Transverse colon (tissue), 4 donors: ENCODE results near the gene PSMD5.

Experiments used
- EP300 ChIP-seq: sonication (generic); formaldehyde crosslinking; IDR thresholded peaks from one replicate; pipeline ENCODE4 v1.6.1; 2017; ENCODE audit warnings: antibody characterized with exemption, low read depth
- POLR2A ChIP-seq: fragments of 450-650 bp; IDR thresholded peaks from one replicate; pipeline ENCODE4 v1.6.1; 2016; ENCODE audit warnings: antibody characterized with exemption, mild to moderate bottlenecking, moderate library complexity
- POLR2AphosphoS5 ChIP-seq, 3 donors: sonication (generic); formaldehyde crosslinking; IDR thresholded peaks; one replicate each; pipeline ENCODE4 v1.6.1; 2016; ENCODE audit warnings: antibody characterized with exemption in 3 of 3
- TF ChIP-seq, protein P1 (sequence below), 5 experiments: fragments of 200-600 bp in 3 of 5; fragments of 450-650 bp in 2 of 5; sonication (generic) in 3 of 5; IDR thresholded peaks; 1 replicate in 2 of 5; 2 replicates in 3 of 5; pipeline ENCODE4 v1.5.1; 2016 to 2017; ENCODE audit warnings: antibody characterized with exemption in 5 of 5, inconsistent platforms in 3 of 5, mild to moderate bottlenecking in 2 of 5, moderate library complexity in 1 of 5

DNA sequence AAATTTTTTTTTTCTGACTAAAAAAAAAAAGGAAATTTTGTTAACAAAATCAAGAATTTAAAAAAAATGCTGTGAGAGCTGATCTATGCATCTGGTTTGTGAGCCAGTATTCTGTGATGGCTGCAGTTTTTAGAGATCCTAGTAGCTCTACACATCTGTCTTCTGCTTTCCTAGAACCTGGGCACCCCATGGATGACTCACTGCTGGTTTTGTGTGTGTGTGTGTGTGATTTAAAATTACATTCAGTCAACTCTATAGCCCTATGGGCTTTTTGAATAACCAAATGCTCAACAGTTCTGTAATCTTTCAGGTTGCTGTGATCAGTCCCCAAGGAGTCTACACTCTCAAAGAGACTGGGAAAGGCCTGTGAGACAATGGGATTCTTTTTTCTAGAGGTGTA, 2.5 kb upstream of the PSMD5 start:
- TF ChIP-seq, protein P1, sequence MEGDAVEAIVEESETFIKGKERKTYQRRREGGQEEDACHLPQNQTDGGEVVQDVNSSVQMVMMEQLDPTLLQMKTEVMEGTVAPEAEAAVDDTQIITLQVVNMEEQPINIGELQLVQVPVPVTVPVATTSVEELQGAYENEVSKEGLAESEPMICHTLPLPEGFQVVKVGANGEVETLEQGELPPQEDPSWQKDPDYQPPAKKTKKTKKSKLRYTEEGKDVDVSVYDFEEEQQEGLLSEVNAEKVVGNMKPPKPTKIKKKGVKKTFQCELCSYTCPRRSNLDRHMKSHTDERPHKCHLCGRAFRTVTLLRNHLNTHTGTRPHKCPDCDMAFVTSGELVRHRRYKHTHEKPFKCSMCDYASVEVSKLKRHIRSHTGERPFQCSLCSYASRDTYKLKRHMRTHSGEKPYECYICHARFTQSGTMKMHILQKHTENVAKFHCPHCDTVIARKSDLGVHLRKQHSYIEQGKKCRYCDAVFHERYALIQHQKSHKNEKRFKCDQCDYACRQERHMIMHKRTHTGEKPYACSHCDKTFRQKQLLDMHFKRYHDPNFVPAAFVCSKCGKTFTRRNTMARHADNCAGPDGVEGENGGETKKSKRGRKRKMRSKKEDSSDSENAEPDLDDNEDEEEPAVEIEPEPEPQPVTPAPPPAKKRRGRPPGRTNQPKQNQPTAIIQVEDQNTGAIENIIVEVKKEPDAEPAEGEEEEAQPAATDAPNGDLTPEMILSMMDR (IDR thresholded peaks at IDR 0.05), result no peak
- TF ChIP-seq POLR2AphosphoS5 (IDR thresholded peaks at IDR 0.05) (no peak), POLR2A (no peak), EP300 (no peak)
